Measurements from ENCODE around the gene ALDOA. TPM values are rescaled to one million over a fixed set of nuclear protein-coding genes. Genes with fewer than 3 reads are reported as not detected.
"Not testable (repeated sequence)": the region's sequence is repeated elsewhere in the genome, so short reads cannot be mapped to it uniquely, and the experiment has no call there.

The ALDOA gene
- total RNA-seq (1,000 to 10,000 TPM; 5,088 to 7,531 (median 6,001) TPM), polyA plus RNA-seq (over 10,000 TPM in 1 of 3 donors, 1,000 to 10,000 TPM in 2; 4,532 to 12,458 (median 6,880) TPM)
- long read RNA-seq, donor 1, transcript ALDOA-214 (4 exons, 801 nt) = minor isoform, 16 of 5,725 reads
- long read RNA-seq, donor 1, transcript ALDOA-209 (9 exons, 1,579 nt) = major isoform, 4,417 of 5,725 reads
- long read RNA-seq, donor 1, transcript ALDOA-202 (9 exons, 1,603 nt) = minor isoform, 760 of 5,725 reads
- long read RNA-seq, donor 1, transcript ALDOA-206 (9 exons, 1,550 nt) = minor isoform, 397 of 5,725 reads
- long read RNA-seq, donor 1, partial matches to known transcripts = 16 of 5,725 reads
- long read RNA-seq, donor 1, other reads (novel, unspliced or antisense) = 107 of 5,725 reads
- long read RNA-seq, donor 2, transcript ALDOA-214 (4 exons, 801 nt) = minor isoform, 16 of 13,207 reads
- long read RNA-seq, donor 2, transcript ALDOA-206 (9 exons, 1,550 nt) = minor isoform, 536 of 13,207 reads
- long read RNA-seq, donor 2, transcript ALDOA-209 (9 exons, 1,579 nt) = major isoform, 6,253 of 13,207 reads
- long read RNA-seq, donor 2, transcript ALDOA-202 (9 exons, 1,603 nt) = minor isoform, 5,892 of 13,207 reads
- long read RNA-seq, donor 2, partial matches to known transcripts = 85 of 13,207 reads
- long read RNA-seq, donor 2, other reads (novel, unspliced or antisense) = 388 of 13,207 reads

- WGBS, 3 donors = 0% methylated on average over 71 to 99 of the region's 99 CpGs
- Histone ChIP-seq H3K27ac (peak within 1 kb of the TSS; percentile 99), H3K9me3 (no peaks in the 10 kb centered on the region), H3K36me3 (ENCODE audit: insufficient read depth in 1 of 2, low read depth in 1 of 2) (peaks cover 6 to 40% of the 10 kb centered on the region in 2 donors), H3K4me3 (peak within 1 kb of the TSS; percentile 91), H3K27me3 (ENCODE audit: insufficient read depth in 3 of 3, low read length in 2 of 3) (no peaks in the 10 kb centered on the region), H3K4me1 (peaks cover 61% of the 10 kb centered on the region)
- intact Hi-C loops (cut with DNase I) = loop anchor here in 1 of 2 donors (10.0 kb wide), 1 partner anchor 59 kb away; the partner anchor contains the start of gene MAPK3
- DNase-seq (peak; percentile 99), ATAC-seq (peak; percentile 77 to 84 (median 77))
- TF ChIP-seq CTCF (IDR thresholded peaks at IDR 0.05) = no peak
Observed at GRCh38 chr16:30065102-30065942, at the start of gene ALDOA. ALDOA (plus strand) TSS chr16:30065760; CDS start chr16:30066898, 1,138 bp downstream.

- H3K9me3 ChIP-seq = no peaks in the 10 kb centered on the region
Observed at GRCh38 chr16:30016555-30017276, 48.8 kb upstream of the ALDOA start.

GRCh38 chr16:30017277-30017656 lies 48.3 kb upstream of the ALDOA start:
- DNase-seq = no peak
- 91 to 98% (median 94%) methylated on average over 2 of the region's 2 CpGs for WGBS, 3 donors
- Histone ChIP-seq H3K27me3 (ENCODE audit: insufficient read depth in 3 of 3, low read length in 2 of 3) (peaks cover 0 to 20% (median 0%) of the 10 kb centered on the region in 3 donors), H3K27ac (no peak overlapping the region), H3K9me3 (no peaks in the 10 kb centered on the region), H3K36me3 (ENCODE audit: insufficient read depth in 1 of 2, low read depth in 1 of 2) (no peaks in the 10 kb centered on the region), H3K4me3 (no peak overlapping the region), H3K4me1 (no peaks in the 10 kb centered on the region)
- no peak for ATAC-seq
- no peak for TF ChIP-seq CTCF (IDR thresholded peaks at IDR 0.05)
- intact Hi-C loops (cut with DNase I) = no loop called here

More at GRCh38 chr16:30016555-30017276, 48.8 kb upstream of the ALDOA start:
- TF ChIP-seq CTCF (IDR thresholded peaks at IDR 0.05) = no peak
- intact Hi-C loops (cut with DNase I) = no loop called here
- Histone ChIP-seq H3K27ac (no peak overlapping the region), H3K4me3 (no peak overlapping the region), H3K27me3 (ENCODE audit: insufficient read depth in 3 of 3, low read length in 2 of 3) (peaks cover 0 to 26% (median 5%) of the 10 kb centered on the region in 3 donors), H3K36me3 (ENCODE audit: insufficient read depth in 1 of 2, low read depth in 1 of 2) (no peaks in the 10 kb centered on the region), H3K4me1 (no peaks in the 10 kb centered on the region)
- no peak for DNase-seq
- WGBS, 3 donors = 62 to 69% (median 69%) methylated on average over 8 of the region's 8 CpGs
- ATAC-seq = no peak

GRCh38 chr16:30017937-30018336 lies 47.6 kb upstream of the ALDOA start:
- ATAC-seq; H3K4me3 ChIP-seq; H3K36me3 ChIP-seq (ENCODE audit: insufficient read depth in 1 of 2, low read depth in 1 of 2); H3K9me3 ChIP-seq; intact Hi-C loops (cut with DNase I); DNase-seq; H3K27ac ChIP-seq; H3K4me1 ChIP-seq: not testable (repeated sequence)
- H3K27me3 ChIP-seq (ENCODE audit: insufficient read depth in 3 of 3, low read length in 2 of 3) = peaks cover 0 to 14% (median 0%) of the 10 kb centered on the region in 3 donors
- WGBS, 3 donors = 79 to 88% (median 86%) methylated on average over 4 of the region's 4 CpGs
